Measurements from ENCODE around the gene E4F1.

The E4F1 gene

DNA sequence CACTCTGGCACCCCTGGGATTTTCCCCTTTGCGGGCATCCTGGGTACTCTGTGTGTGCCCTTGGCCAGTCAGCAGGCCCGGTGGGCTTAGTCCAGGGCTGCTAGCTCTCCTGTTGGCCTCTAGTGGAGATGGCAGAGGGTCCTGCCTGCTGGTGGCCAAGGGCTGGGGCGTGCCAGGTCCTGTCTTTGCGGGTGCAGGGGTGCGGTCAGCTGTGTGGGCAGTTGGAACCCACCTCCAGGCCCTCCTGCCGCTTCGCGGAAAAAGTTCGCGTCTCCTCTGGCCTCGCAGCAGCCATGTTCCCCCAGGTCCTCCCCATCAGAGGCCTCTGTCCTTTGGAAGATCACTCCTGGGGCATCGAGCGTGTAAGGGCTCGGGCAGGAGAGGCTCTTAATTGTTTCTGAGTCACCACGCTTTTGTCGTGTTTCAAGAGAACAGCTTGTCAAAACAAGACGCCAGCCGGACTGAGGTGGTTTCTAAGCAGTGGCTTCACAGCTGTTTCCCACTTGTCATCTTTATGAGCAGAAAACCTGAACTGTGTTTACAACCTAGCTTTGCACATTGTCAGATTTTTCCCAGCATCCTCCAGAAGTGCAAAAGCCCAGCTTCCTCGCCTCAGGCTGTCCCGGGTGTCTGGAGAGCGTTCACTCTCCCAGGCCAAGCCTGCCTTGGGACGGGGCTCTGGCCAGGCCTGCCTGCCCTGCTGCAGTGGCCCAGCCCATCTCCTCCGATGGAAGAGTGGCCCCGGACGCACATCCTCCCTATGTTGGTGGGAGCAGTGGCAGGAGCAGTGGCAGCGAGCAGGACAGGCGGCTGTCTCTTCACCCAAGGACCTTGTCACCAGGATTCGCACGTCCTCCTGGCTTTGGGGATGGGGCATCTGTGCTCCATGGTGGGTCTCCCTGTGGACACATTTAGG lies 7.9 kb downstream of the E4F1 start:
- peaks cover 9% of the 10 kb centered on the region; the same call in 1 of the 2 replicates for H3K36me3 ChIP-seq (ENCODE audit: insufficient read depth, low read length)
- H3K27ac ChIP-seq (ENCODE audit: low read depth, low read length), result no peak overlapping the region
- H3K4me1 ChIP-seq (ENCODE audit: control insufficient read depth, insufficient read depth, low read length, unreplicated experiment), result peaks cover 7% of the 10 kb centered on the region
- no peak overlapping the region for H3K4me3 ChIP-seq (ENCODE audit: low read depth, low read length)
- H2AFZ ChIP-seq (ENCODE audit: low read length, unreplicated experiment), result no peak overlapping the region
- no peaks in the 10 kb centered on the region for H3K27me3 ChIP-seq (ENCODE audit: insufficient read depth, low read length)
- peaks cover 21% of the 10 kb centered on the region for H3K79me2 ChIP-seq (ENCODE audit: control insufficient read depth, insufficient read depth, low read length, unreplicated experiment)

DNA sequence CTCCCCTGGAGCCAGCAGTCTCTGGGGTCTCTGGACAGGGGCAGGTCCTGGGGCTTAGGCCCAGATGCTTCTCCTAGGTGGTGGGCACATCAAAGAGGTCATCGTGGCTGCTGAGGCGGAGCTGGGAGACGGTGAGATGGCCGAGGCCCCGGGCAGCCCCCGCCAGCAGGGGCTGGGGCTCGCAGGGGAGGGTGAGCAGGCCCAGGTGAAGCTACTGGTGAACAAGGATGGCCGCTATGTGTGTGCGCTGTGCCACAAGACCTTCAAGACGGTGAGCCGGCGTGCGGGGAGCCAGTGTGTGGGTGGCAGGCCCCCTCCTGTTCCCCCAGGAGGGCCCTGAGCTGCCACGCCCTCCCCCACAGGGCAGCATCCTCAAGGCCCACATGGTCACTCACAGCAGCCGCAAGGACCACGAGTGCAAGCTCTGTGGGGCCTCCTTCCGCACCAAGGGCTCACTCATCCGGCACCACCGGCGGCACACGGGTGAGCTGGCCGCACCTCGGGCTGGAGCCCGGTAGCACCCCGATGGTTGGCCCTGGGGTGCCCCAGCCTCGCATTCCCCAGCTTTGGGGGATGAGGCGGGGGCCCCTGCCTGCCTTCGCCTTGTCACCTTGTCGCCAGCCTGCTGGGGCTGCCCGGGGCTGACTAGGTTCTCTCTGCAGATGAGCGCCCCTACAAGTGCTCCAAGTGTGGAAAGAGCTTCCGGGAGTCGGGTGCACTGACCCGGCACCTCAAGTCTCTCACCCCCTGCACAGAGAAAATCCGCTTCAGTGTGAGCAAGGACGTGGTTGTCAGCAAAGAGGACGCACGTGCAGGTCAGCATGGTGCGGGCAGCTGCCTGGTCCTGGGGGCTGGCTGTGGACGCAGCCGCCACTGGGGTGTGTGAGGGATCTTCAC lies 9.0 kb downstream of the E4F1 start:
- no peak overlapping the region for H3K4me3 ChIP-seq (ENCODE audit: low read depth, low read length)
- no peak overlapping the region for H2AFZ ChIP-seq (ENCODE audit: low read length, unreplicated experiment)
- H3K79me2 ChIP-seq (ENCODE audit: control insufficient read depth, insufficient read depth, low read length, unreplicated experiment), result peaks cover 12% of the 10 kb centered on the region
- peaks cover 3% of the 10 kb centered on the region for H3K4me1 ChIP-seq (ENCODE audit: control insufficient read depth, insufficient read depth, low read length, unreplicated experiment)
- H3K27ac ChIP-seq (ENCODE audit: low read depth, low read length), result no peak overlapping the region
- no peaks in the 10 kb centered on the region for H3K27me3 ChIP-seq (ENCODE audit: insufficient read depth, low read length)
- H3K36me3 ChIP-seq (ENCODE audit: insufficient read depth, low read length), result peaks cover 9% of the 10 kb centered on the region; the same call in 1 of the 2 replicates

DNA sequence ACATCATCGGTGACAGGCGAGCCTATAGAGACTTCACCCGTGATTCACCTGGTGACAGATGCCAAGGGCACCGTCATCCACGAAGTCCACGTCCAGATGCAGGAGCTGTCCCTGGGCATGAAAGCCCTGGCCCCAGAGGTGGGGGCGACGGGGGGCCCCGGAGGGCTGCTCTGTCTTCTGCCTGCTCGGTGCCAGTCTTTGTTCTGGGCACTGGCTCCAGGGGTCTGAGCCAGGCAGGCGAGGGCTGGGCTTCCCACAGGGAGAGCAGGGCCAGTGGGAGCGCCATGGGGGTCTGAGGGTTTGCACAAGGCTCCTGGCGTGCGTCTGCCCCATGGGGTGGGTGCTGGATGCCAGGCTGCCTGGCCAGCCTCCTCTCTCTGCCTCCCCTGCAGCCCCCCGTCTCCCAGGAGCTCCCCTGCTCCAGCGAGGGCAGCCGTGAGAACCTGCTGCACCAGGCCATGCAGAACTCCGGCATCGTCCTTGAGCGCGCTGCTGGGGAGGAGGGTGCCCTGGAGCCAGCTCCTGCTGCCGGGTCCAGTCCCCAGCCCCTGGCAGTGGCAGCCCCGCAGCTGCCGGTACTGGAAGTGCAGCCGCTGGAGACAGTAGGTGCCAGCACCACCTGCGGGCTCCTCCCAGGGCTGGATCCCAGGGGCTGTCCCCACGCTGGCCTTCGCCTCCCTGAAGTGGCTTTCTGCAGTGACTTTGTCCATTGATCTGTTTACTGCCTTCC lies 9.8 kb downstream of the E4F1 start:
- Histone ChIP-seq H2AFZ (ENCODE audit: low read length, unreplicated experiment) (no peak overlapping the region), H3K4me1 (ENCODE audit: control insufficient read depth, insufficient read depth, low read length, unreplicated experiment) (peaks cover 3% of the 10 kb centered on the region), H3K27ac (ENCODE audit: low read depth, low read length) (no peak overlapping the region), H3K27me3 (ENCODE audit: insufficient read depth, low read length) (no peaks in the 10 kb centered on the region), H3K4me3 (ENCODE audit: low read depth, low read length) (no peak overlapping the region), H3K36me3 (ENCODE audit: insufficient read depth, low read length) (peaks cover 9% of the 10 kb centered on the region; the same call in 1 of the 2 replicates), H3K79me2 (ENCODE audit: control insufficient read depth, insufficient read depth, low read length, unreplicated experiment) (peaks cover 7% of the 10 kb centered on the region)

DNA sequence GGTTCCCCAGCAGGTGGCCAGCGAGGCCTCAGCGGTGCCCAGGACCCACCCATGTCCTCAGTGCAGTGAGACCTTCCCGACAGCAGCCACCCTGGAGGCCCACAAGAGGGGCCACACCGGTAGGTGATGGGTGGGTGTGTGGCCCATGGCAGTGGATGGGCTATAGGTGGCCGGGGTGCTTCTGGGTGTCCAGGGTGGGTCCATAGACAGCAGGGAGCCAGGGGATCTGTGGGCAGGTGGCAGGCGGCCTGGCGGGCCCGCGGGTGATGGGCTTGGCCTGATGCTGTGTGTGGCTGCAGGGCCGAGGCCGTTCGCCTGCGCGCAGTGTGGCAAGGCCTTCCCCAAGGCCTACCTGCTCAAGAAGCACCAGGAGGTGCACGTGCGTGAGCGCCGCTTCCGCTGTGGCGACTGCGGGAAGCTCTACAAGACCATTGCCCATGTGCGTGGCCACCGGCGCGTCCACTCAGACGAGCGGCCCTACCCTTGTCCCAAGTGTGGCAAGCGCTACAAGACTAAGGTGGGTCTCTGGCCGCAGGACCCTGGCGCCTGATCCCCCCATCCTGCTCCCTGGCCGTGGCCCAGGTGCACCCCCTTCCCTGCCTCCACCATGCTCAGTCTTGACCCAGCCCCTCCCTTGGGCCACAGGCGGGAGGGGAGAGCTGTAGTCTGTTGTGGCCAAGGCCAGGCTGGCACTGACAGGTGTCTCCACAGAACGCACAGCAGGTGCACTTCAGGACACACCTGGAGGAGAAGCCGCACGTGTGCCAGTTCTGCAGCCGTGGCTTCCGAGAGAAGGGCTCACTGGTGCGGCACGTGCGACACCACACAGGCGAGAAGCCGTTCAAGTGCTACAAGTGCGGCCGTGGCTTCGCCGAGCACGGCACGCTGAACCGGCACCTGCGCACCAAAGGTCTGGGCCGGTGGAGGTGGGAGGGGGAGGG lies 10.8 kb downstream of the E4F1 start:
- H3K27ac ChIP-seq (ENCODE audit: low read depth, low read length), result no peak overlapping the region
- H3K4me3 ChIP-seq (ENCODE audit: low read depth, low read length), result no peak overlapping the region
- peaks cover 3% of the 10 kb centered on the region for H3K4me1 ChIP-seq (ENCODE audit: control insufficient read depth, insufficient read depth, low read length, unreplicated experiment)
- peaks cover 9% of the 10 kb centered on the region; the same call in 1 of the 2 replicates for H3K36me3 ChIP-seq (ENCODE audit: insufficient read depth, low read length)
- no peak overlapping the region for H2AFZ ChIP-seq (ENCODE audit: low read length, unreplicated experiment)
- no peaks in the 10 kb centered on the region for H3K27me3 ChIP-seq (ENCODE audit: insufficient read depth, low read length)
- peaks cover 2% of the 10 kb centered on the region for H3K79me2 ChIP-seq (ENCODE audit: control insufficient read depth, insufficient read depth, low read length, unreplicated experiment)

DNA sequence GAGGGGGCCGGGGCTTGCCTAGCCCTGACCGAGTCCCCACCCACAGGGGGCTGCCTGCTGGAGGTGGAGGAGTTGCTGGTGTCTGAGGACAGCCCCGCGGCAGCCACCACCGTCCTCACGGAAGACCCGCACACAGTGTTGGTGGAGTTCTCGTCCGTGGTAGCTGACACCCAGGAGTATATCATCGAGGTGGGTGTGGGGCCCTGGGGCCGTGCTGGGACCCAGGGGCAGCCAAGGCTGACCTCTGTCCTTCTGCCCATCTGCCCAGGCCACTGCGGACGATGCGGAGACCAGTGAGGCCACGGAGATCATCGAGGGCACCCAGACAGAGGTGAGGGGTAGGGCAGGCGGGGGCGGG lies 11.4 kb downstream of the E4F1 start:
- Histone ChIP-seq H2AFZ (ENCODE audit: low read length, unreplicated experiment) (no peak overlapping the region), H3K27ac (ENCODE audit: low read depth, low read length) (no peak overlapping the region), H3K4me3 (ENCODE audit: low read depth, low read length) (no peak overlapping the region), H3K27me3 (ENCODE audit: insufficient read depth, low read length) (no peaks in the 10 kb centered on the region), H3K79me2 (ENCODE audit: control insufficient read depth, insufficient read depth, low read length, unreplicated experiment) (no peaks in the 10 kb centered on the region), H3K4me1 (ENCODE audit: control insufficient read depth, insufficient read depth, low read length, unreplicated experiment) (peaks cover 3% of the 10 kb centered on the region), H3K36me3 (ENCODE audit: insufficient read depth, low read length) (peaks cover 7% of the 10 kb centered on the region; the same call in 1 of the 2 replicates)

DNA sequence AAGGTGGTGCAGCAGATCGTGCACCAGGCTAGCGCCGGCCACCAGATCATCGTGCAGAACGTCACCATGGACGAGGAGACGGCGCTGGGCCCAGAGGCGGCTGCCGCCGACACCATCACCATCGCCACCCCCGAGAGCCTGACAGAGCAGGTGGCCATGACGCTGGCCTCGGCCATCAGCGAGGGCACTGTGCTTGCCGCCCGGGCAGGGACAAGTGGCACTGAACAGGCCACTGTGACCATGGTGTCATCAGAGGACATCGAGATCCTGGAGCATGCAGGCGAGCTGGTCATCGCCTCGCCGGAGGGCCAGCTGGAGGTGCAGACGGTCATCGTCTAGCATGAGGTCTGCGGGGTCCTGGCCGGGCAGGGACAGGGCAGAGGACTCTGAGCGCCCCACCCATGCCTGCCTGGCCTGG lies 11.9 kb downstream of the E4F1 start:
- Histone ChIP-seq H2AFZ (ENCODE audit: low read length, unreplicated experiment) (no peak overlapping the region), H3K27ac (ENCODE audit: low read depth, low read length) (no peak overlapping the region), H3K4me1 (ENCODE audit: control insufficient read depth, insufficient read depth, low read length, unreplicated experiment) (peaks cover 3% of the 10 kb centered on the region), H3K36me3 (ENCODE audit: insufficient read depth, low read length) (peaks cover 7% of the 10 kb centered on the region; the same call in 1 of the 2 replicates), H3K4me3 (ENCODE audit: low read depth, low read length) (no peak overlapping the region), H3K79me2 (ENCODE audit: control insufficient read depth, insufficient read depth, low read length, unreplicated experiment) (no peaks in the 10 kb centered on the region), H3K27me3 (ENCODE audit: insufficient read depth, low read length) (no peaks in the 10 kb centered on the region)

DNA sequence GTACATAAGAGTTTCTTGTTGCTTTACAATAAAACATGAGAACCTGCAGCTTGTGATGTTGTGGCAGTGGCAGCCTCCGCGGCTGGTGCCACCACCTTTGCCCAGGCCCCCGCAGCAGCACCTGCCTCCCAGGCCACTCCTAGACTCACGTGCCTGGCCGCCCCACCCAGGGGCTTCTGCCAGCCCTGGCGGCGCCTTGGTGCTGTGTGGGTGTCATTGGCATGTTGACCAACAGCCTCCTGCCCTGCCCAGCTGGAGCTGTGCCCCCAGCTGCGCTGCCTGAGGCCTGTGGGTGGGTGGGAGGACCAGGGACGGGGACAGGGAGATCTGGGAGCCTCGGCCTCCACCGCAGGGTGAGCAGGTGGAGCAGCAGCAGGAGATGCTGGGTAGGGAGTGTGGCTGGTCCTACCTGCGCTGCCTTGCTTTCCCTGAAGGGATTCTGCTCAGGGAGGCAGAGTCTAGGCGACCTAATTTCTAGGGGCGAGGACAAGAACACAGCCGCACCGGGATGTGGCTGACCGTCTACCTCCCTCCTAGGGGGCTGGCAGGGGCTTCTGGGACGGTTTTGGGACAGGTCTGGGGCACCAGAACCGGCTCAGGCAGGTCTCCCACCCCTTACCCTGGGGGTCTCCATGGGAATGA lies 12.4 kb downstream of the E4F1 start:
- Histone ChIP-seq H3K4me3 (ENCODE audit: low read depth, low read length) (no peak overlapping the region), H3K27me3 (ENCODE audit: insufficient read depth, low read length) (no peaks in the 10 kb centered on the region), H3K79me2 (ENCODE audit: control insufficient read depth, insufficient read depth, low read length, unreplicated experiment) (no peaks in the 10 kb centered on the region), H3K4me1 (ENCODE audit: control insufficient read depth, insufficient read depth, low read length, unreplicated experiment) (peaks cover 3% of the 10 kb centered on the region), H2AFZ (ENCODE audit: low read length, unreplicated experiment) (no peak overlapping the region), H3K36me3 (ENCODE audit: insufficient read depth, low read length) (peaks cover 7% of the 10 kb centered on the region; the same call in 1 of the 2 replicates), H3K27ac (ENCODE audit: low read depth, low read length) (no peak overlapping the region)

DNA sequence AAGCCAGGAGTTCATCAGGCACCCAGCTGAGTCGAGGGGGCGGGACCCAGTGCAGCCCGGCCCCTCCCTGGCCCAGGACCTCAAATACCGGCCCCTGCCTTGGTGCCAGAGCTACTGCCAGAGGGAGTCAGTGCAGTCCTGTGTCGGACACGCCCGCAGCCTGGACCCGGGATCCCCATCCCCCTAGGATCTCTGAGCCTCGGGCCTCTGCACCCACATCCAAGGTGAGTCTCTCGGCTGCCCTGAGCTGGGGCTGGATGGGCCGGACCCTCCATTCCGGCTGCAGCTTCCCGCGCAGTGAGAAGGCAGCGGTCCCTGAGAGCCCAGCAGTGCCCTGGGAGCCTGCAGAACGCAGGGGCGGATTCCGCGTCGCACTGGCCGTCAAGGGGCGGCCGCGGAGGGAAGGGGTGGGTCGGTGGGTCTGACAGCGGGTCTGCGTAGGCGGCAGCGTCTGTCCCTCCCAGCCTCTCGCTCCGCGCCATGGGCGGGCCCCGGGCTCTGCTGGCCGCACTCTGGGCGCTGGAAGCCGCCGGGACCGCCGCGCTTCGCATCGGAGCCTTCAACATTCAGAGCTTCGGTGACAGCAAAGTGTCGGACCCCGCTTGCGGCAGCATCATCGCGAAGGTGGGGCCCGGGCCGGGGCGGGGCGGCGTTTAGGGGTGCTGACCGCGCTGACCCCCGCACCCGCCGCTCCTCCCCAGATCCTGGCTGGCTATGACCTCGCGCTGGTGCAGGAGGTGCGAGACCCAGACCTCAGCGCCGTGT lies 13.1 kb downstream of the E4F1 start, which contains the start of gene DNASE1L2:
Gene DNASE1L2 (plus strand): TSS at position 108 of the 765 bp plus-strand sequence. CDS start 373 bp downstream, at position 481.
- Histone ChIP-seq H3K27me3 (ENCODE audit: insufficient read depth, low read length) (no peaks in the 10 kb centered on the region), H2AFZ (ENCODE audit: low read length, unreplicated experiment) (no peak within 1 kb of the TSS), H3K36me3 (ENCODE audit: insufficient read depth, low read length) (peaks cover 7% of the 10 kb centered on the region; the same call in 1 of the 2 replicates), H3K79me2 (ENCODE audit: control insufficient read depth, insufficient read depth, low read length, unreplicated experiment) (no peaks in the 10 kb centered on the region), H3K4me1 (ENCODE audit: control insufficient read depth, insufficient read depth, low read length, unreplicated experiment) (peaks cover 3% of the 10 kb centered on the region), H3K27ac (ENCODE audit: low read depth, low read length) (no peak within 1 kb of the TSS), H3K4me3 (ENCODE audit: low read depth, low read length) (no peak within 1 kb of the TSS)

DNA sequence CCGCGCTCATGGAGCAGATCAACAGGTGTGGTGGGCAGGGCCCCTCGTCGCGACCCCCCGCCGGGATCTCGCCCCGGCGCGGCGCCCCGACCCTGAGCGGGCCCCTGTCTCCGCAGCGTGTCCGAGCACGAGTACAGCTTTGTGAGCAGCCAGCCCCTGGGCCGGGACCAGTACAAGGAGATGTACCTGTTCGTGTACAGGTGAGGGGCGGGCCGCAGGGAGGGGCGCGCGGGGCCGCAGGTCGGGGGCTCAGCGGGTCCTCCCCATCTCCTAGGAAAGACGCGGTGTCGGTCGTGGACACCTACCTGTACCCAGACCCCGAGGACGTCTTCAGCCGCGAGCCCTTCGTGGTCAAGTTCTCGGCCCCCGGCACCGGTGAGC lies 13.7 kb downstream of the E4F1 start:
- Histone ChIP-seq H3K4me3 (ENCODE audit: low read depth, low read length) (no peak overlapping the region), H3K79me2 (ENCODE audit: control insufficient read depth, insufficient read depth, low read length, unreplicated experiment) (no peaks in the 10 kb centered on the region), H3K4me1 (ENCODE audit: control insufficient read depth, insufficient read depth, low read length, unreplicated experiment) (peaks cover 3% of the 10 kb centered on the region), H3K36me3 (ENCODE audit: insufficient read depth, low read length) (peaks cover 7% of the 10 kb centered on the region; the same call in 1 of the 2 replicates), H2AFZ (ENCODE audit: low read length, unreplicated experiment) (no peak overlapping the region), H3K27ac (ENCODE audit: low read depth, low read length) (no peak overlapping the region), H3K27me3 (ENCODE audit: insufficient read depth, low read length) (no peaks in the 10 kb centered on the region)
